HCT116 (cell line): ENCODE measurements around the gene VWA1. TPM values are rescaled to one million over a fixed set of nuclear protein-coding genes. Genes with fewer than 3 reads are reported as not detected.

Experiments used
- ATAC-seq: fragments of 200-7000 bp; cut with Tn5 transposase; 2 replicates; pipeline ENCODE4 v1.9.1; 2020; ENCODE audit warnings: mild to moderate bottlenecking, moderate library complexity
- BruUV-seq: library from RNA; stranded (reverse); fragments of 400-500 nt; replicated peaks from 2 replicates; lab custom pipeline; 2021; lab: Mats Ljungman, UMichigan
- CTCF ChIA-PET: fragments of 300-600 bp; sonication (Branson Sonifier 250); formaldehyde crosslinking; loops from one replicate; lab custom pipeline; 2021; ENCODE audit warnings: antibody characterized with exemption; lab: Charles Lee
- POLR2A ChIA-PET: fragments of 300-600, 350-600 bp; sonication (Branson Sonifier 250); formaldehyde crosslinking; loops from one replicate; lab custom pipeline; 2021; ENCODE audit warnings: antibody characterized with exemption; lab: Charles Lee
- RAD21 ChIA-PET, 2 experiments: fragments of 300-600 bp; sonication (Branson Sonifier 250); formaldehyde crosslinking; loops; one replicate each; lab custom pipeline; 2023; ENCODE audit warnings: low total read pairs in 2 of 2; ENCODE audit not compliant: uncharacterized antibody in 2 of 2, unreplicated experiment in 2 of 2, low non-redundant PET in 1 of 2; lab: Charles Lee
- DNase-seq: peaks from one replicate; pipeline ENCODE4 v3.0.0-alpha.2; 2010; ENCODE audit warnings: low read depth, low spot score
- H2AFZ ChIP-seq: fragments of 200-600 bp; shearing (Covaris generic), sonication (generic); 2 replicates; pipeline ENCODE4 v1.6.1; 2017; ENCODE audit warnings: low read depth, mixed run types, mixed read lengths, antibody characterized with exemption, low read length; ENCODE audit not compliant: poor library complexity, severe bottlenecking
- H3K27ac ChIP-seq: 2 replicates; pipeline ENCODE4 v1.5.1; 2012; ENCODE audit warnings: low read depth, low read length
- H3K27me3 ChIP-seq: fragments of 200-600 bp; sonication (generic); 2 replicates; pipeline ENCODE4 v1.6.1; 2016; ENCODE audit warnings: mixed run types, low read length, mixed read lengths; ENCODE audit not compliant: insufficient read depth
- H3K36me3 ChIP-seq, 2 experiments: fragments of 200-500 bp in 1 of 2; fragments of 200-600 bp in 1 of 2; sonication (Bioruptor generic) in 1 of 2; sonication (generic) in 1 of 2; 2 replicates each; pipeline versions ENCODE4 v1.5.1 to v1.6.1; 2014 to 2016; ENCODE audit warnings: low read length in 2 of 2, inconsistent platforms in 1 of 2, mixed read lengths in 1 of 2, mixed run types in 1 of 2; ENCODE audit not compliant: insufficient read depth in 2 of 2, control insufficient read depth in 1 of 2
- H3K4me1 ChIP-seq, 2 experiments: fragments of 200-600 bp in 1 of 2; sonication (generic) in 1 of 2; 2 replicates each; pipeline versions ENCODE4 v1.5.1 to v1.6.1; 2012 to 2017; ENCODE audit warnings: low read length in 2 of 2, inconsistent platforms in 1 of 2, mild to moderate bottlenecking in 1 of 2, mixed read lengths in 1 of 2, mixed run types in 1 of 2, moderate library complexity in 1 of 2; ENCODE audit not compliant: insufficient read depth in 2 of 2, control insufficient read depth in 1 of 2
- H3K4me2 ChIP-seq: fragments of 200-600 bp; sonication (generic); 2 replicates; pipeline ENCODE4 v1.6.1; 2017; ENCODE audit warnings: mixed run types, low read length, mixed read lengths
- H3K4me3 ChIP-seq, 2 experiments: fragments of 200-600 bp in 1 of 2; sonication (generic) in 1 of 2; replicated peaks in 1 of 2; 2 replicates each; pipeline ENCODE4 v1.5.1; 2011 to 2016; ENCODE audit warnings: low read length in 2 of 2, control low read depth in 1 of 2, low read depth in 1 of 2, mild to moderate bottlenecking in 1 of 2, mixed read lengths in 1 of 2, mixed run types in 1 of 2
- H3K79me2 ChIP-seq: fragments of 200-600 bp; sonication (generic); 2 replicates; pipeline ENCODE4 v1.6.1; 2017; ENCODE audit warnings: mild to moderate bottlenecking, mixed run types, low read length, moderate library complexity, mixed read lengths; ENCODE audit not compliant: insufficient read depth
- H3K9ac ChIP-seq: fragments of 200-600 bp; sonication (generic); 2 replicates; pipeline ENCODE4 v1.6.1; 2016; ENCODE audit warnings: low read length, mixed read lengths
- H3K9me2 ChIP-seq: fragments of 200-600 bp; sonication (generic), shearing (Covaris generic); 2 replicates; pipeline ENCODE4 v1.6.1; 2017; ENCODE audit warnings: mixed run types, mild to moderate bottlenecking, moderate library complexity; ENCODE audit not compliant: insufficient read depth
- H3K9me3 ChIP-seq, 2 experiments: fragments of 200-500 bp in 1 of 2; fragments of 200-600 bp in 1 of 2; sonication (Bioruptor generic) in 1 of 2; sonication (generic) in 1 of 2; 2 replicates each; pipeline ENCODE4 v1.6.1; 2014 to 2017; ENCODE audit warnings: low read length in 2 of 2, mixed read lengths in 2 of 2, inconsistent platforms in 1 of 2, low read depth in 1 of 2, mild to moderate bottlenecking in 1 of 2, mixed run types in 1 of 2, moderate library complexity in 1 of 2; ENCODE audit not compliant: control insufficient read depth in 1 of 2, insufficient read depth in 1 of 2
- H4K20me1 ChIP-seq: fragments of 200-600 bp; sonication (generic), shearing (Covaris generic); 2 replicates; pipeline ENCODE4 v1.6.1; 2017; ENCODE audit warnings: mixed run types, mild to moderate bottlenecking, moderate library complexity; ENCODE audit not compliant: insufficient read depth
- CEBPB ChIP-seq: IDR thresholded peaks from 2 replicates; pipeline ENCODE4 v1.6.1; 2012; ENCODE audit warnings: low read depth
- EGR1 ChIP-seq: IDR thresholded peaks from 2 replicates; pipeline ENCODE4 v1.6.1; 2012; ENCODE audit warnings: low read depth
- ELF1 ChIP-seq: IDR thresholded peaks from 2 replicates; pipeline ENCODE4 v1.6.1; 2012; ENCODE audit warnings: low read depth, borderline replicate concordance
- EZH2phosphoT487 ChIP-seq: fragments of 200-600 bp; IDR thresholded peaks from 2 replicates; pipeline ENCODE4 v1.6.1; 2018; ENCODE audit warnings: antibody characterized with exemption, borderline replicate concordance
- POLR2A ChIP-seq: IDR thresholded peaks from 2 replicates; pipeline ENCODE4 v1.7.0; 2011; ENCODE audit warnings: borderline replicate concordance; ENCODE audit not compliant: insufficient read depth, insufficient read length; ENCODE audit errors: extremely low read depth
- SIN3A ChIP-seq: IDR thresholded peaks from 2 replicates; pipeline ENCODE4 v1.6.1; 2012; ENCODE audit warnings: low read depth
- SRF ChIP-seq: IDR thresholded peaks from 2 replicates; pipeline ENCODE4 v1.6.1; 2012; ENCODE audit warnings: low read depth
- TCF7L2 ChIP-seq: IDR thresholded peaks from 2 replicates; pipeline ENCODE4 v1.7.0; 2011; ENCODE audit warnings: borderline replicate concordance, inconsistent platforms; ENCODE audit not compliant: insufficient read depth, insufficient read length; ENCODE audit errors: extremely low read depth
- ZFX ChIP-seq: fragments of 450-650 bp; IDR thresholded peaks from 2 replicates; pipeline ENCODE4 v1.6.1; 2017
- intact Hi-C: fragments of 100-400 bp; cut with micrococcal nuclease; formaldehyde crosslinking; loops from 2 replicates; pipeline ENCODE4 v1.10.0; 2022
- total RNA-seq: library from RNA; stranded (reverse); gene quantifications from one replicate; pipeline ENCODE4 v1.2.1, GENCODE V29; 2021; ENCODE audit not compliant: unreplicated experiment
- TF ChIP-seq, protein P1 (sequence below), 3 experiments: fragments of 200-600 bp in 1 of 3; sonication (generic) in 1 of 3; IDR thresholded peaks in 2 of 3; conservative IDR thresholded peaks in 1 of 3; 2 replicates each; pipeline ENCODE4 v1.5.1; 2012 to 2017; ENCODE audit warnings: low read depth in 2 of 3, low read length in 2 of 3, antibody characterized with exemption in 1 of 3, borderline replicate concordance in 1 of 3, control low read depth in 1 of 3, mild to moderate bottlenecking in 1 of 3, mixed read lengths in 1 of 3, mixed run types in 1 of 3, moderate library complexity in 1 of 3; ENCODE audit not compliant: insufficient read depth in 1 of 3
- TF ChIP-seq, protein P2 (sequence below): IDR thresholded peaks from 2 replicates; pipeline ENCODE4 v1.6.1; 2012; ENCODE audit warnings: low read depth
- TF ChIP-seq, protein P3 (sequence below): IDR thresholded peaks from 2 replicates; pipeline ENCODE4 v1.6.1; 2012

The VWA1 gene
- total RNA-seq, 1 experiment from 2014 or later: 50.6 TPM

DNA sequence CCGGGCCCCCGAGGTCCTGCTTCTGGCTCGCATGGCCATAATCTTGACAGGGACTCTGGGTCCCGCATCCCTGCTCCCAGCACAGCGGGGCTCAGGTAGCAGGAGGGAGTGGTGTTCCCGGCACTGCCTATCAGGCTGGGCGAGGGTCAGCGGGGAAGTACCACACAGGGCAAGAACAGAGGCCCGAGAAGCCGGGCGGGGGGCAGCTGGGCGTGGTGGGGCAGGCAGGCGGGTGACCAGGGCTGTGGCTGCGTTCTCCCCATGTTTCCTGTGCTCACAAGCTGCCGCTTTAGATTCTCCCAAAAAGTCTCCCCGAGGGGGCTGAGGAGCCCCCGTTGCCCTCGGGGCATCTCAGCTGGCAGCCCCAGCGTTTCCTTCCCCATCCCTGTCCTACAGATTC, 54.4 kb downstream of the VWA1 start:
- Histone ChIP-seq H3K9ac (no peak overlapping the region), H4K20me1 (no peaks in the 10 kb centered on the region), H3K27me3 (no peaks in the 10 kb centered on the region), H3K27ac (no peak overlapping the region), H3K9me2 (no peaks in the 10 kb centered on the region), H3K9me3 (no peaks in the 10 kb centered on the region; a peak in 1 of 4 replicates), H3K4me3 (no peak overlapping the region), H3K36me3 (peaks cover 11 to 60% of the 10 kb centered on the region in 2 experiments; a peak in 3 of 4 replicates), H2AFZ (no peak overlapping the region), H3K4me2 (no peak overlapping the region)
- no peak for ATAC-seq
- intact Hi-C loops: no loop called here
- DNase-seq: no peak
- BruUV-seq: no TSS peak
- CTCF ChIA-PET: no interaction called here
- no peak for TF ChIP-seq POLR2A
- no peak for TF ChIP-seq SRF
- TF ChIP-seq EZH2phosphoT487: no peak
- no peak for TF ChIP-seq TCF7L2
- TF ChIP-seq CEBPB: no peak
- no peak for TF ChIP-seq ZFX
- no peak for TF ChIP-seq SIN3A
- TF ChIP-seq, protein P1, sequence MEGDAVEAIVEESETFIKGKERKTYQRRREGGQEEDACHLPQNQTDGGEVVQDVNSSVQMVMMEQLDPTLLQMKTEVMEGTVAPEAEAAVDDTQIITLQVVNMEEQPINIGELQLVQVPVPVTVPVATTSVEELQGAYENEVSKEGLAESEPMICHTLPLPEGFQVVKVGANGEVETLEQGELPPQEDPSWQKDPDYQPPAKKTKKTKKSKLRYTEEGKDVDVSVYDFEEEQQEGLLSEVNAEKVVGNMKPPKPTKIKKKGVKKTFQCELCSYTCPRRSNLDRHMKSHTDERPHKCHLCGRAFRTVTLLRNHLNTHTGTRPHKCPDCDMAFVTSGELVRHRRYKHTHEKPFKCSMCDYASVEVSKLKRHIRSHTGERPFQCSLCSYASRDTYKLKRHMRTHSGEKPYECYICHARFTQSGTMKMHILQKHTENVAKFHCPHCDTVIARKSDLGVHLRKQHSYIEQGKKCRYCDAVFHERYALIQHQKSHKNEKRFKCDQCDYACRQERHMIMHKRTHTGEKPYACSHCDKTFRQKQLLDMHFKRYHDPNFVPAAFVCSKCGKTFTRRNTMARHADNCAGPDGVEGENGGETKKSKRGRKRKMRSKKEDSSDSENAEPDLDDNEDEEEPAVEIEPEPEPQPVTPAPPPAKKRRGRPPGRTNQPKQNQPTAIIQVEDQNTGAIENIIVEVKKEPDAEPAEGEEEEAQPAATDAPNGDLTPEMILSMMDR (IDR thresholded peaks at IDR 0.05 in 2 of 3, conservative IDR thresholded peaks at IDR 0.05 in 1 of 3; ENCODE audit: borderline replicate concordance in 1 of 3, insufficient read depth in 1 of 3, low read depth in 2 of 3, low read length in 2 of 3): no peak
- no peak for TF ChIP-seq EGR1
- TF ChIP-seq, protein P2, sequence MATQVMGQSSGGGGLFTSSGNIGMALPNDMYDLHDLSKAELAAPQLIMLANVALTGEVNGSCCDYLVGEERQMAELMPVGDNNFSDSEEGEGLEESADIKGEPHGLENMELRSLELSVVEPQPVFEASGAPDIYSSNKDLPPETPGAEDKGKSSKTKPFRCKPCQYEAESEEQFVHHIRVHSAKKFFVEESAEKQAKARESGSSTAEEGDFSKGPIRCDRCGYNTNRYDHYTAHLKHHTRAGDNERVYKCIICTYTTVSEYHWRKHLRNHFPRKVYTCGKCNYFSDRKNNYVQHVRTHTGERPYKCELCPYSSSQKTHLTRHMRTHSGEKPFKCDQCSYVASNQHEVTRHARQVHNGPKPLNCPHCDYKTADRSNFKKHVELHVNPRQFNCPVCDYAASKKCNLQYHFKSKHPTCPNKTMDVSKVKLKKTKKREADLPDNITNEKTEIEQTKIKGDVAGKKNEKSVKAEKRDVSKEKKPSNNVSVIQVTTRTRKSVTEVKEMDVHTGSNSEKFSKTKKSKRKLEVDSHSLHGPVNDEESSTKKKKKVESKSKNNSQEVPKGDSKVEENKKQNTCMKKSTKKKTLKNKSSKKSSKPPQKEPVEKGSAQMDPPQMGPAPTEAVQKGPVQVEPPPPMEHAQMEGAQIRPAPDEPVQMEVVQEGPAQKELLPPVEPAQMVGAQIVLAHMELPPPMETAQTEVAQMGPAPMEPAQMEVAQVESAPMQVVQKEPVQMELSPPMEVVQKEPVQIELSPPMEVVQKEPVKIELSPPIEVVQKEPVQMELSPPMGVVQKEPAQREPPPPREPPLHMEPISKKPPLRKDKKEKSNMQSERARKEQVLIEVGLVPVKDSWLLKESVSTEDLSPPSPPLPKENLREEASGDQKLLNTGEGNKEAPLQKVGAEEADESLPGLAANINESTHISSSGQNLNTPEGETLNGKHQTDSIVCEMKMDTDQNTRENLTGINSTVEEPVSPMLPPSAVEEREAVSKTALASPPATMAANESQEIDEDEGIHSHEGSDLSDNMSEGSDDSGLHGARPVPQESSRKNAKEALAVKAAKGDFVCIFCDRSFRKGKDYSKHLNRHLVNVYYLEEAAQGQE: no peak
- TF ChIP-seq, protein P3, sequence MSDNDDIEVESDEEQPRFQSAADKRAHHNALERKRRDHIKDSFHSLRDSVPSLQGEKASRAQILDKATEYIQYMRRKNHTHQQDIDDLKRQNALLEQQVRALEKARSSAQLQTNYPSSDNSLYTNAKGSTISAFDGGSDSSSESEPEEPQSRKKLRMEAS: no peak
- TF ChIP-seq ELF1: no peak
- TF ChIP-seq, all 23 proteins: peak for 0
- ChIA-PET POLR2A (no interaction called here), RAD21 (no interaction called here)
- Histone ChIP-seq H3K4me1 (no peaks in the 10 kb centered on the region), H3K79me2 (peaks cover 11% of the 10 kb centered on the region; the same call in 1 of the 2 replicates)
